Sigmoid colon (tissue), 4 donors: ENCODE data around the gene FIGNL2.

Experiments
- CTCF ChIP-seq, 4 experiments: fragments of 450-650 bp in 3 of 4; fragments of 200-600 bp in 1 of 4; IDR thresholded peaks; one replicate each; pipeline ENCODE4 v1.5.1; 2016 to 2019; ENCODE audit warnings: antibody characterized with exemption in 4 of 4, mild to moderate bottlenecking in 3 of 4, moderate library complexity in 2 of 4
- EP300 ChIP-seq, 4 donors: sonication (generic); formaldehyde crosslinking; IDR thresholded peaks; one replicate each; pipeline ENCODE4 v1.6.1; 2017; ENCODE audit warnings: antibody characterized with exemption in 4 of 4
- POLR2A ChIP-seq, 2 donors: fragments of 450-650 bp; IDR thresholded peaks; one replicate each; pipeline ENCODE4 v1.6.1; 2016; ENCODE audit warnings: antibody characterized with exemption in 2 of 2, mild to moderate bottlenecking in 2 of 2, moderate library complexity in 2 of 2

DNA sequence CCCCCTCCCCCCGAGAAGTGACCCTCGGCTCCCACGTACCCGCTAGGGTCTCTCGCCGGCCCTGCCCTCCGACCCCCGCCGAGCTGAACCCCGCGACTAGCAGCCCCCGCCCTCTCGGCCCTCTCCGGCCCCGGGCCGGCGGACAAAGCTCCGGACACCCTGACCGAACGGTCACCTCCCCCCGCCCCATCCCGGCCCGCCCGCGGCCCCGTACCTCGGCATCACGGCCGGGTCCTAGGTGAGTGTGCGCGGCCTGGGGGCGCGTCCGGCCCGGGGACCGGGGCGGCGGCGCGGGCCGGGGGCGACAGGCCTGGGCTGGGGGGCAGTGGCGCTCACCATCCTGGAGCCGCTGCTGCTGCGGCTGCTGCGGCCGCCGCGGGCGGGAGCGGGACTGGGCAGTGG is at the start of gene FIGNL2:
- no peak for TF ChIP-seq POLR2A (IDR thresholded peaks at IDR 0.05)
- no peak for TF ChIP-seq CTCF (IDR thresholded peaks at IDR 0.05)
- no peak for TF ChIP-seq EP300 (IDR thresholded peaks at IDR 0.05)
